HepG2 (cell line): ENCODE measurements around the gene STOM. TPM values are rescaled to one million over a fixed set of nuclear protein-coding genes. Genes with fewer than 3 reads are reported as not detected.

ENCODE experiments used
- ARNTL ChIP-seq: sonication (generic); formaldehyde crosslinking; IDR thresholded peaks from 2 replicates; pipeline ENCODE4 v1.4.0; 2020; ENCODE audit warnings: mild to moderate bottlenecking, missing genetic modification reagents
- FOXJ3 ChIP-seq: sonication (generic); formaldehyde crosslinking; IDR thresholded peaks from 2 replicates; pipeline ENCODE4 v1.4.0; 2020; ENCODE audit warnings: missing genetic modification reagents, mild to moderate bottlenecking, borderline replicate concordance
- GPBP1L1 ChIP-seq: sonication (generic); formaldehyde crosslinking; IDR thresholded peaks from 2 replicates; pipeline ENCODE4 v1.5.0; 2020; ENCODE audit warnings: mild to moderate bottlenecking, missing genetic modification reagents
- ISX ChIP-seq: sonication (generic); formaldehyde crosslinking; conservative IDR thresholded peaks from 2 replicates; pipeline ENCODE4 v1.5.0; 2020; ENCODE audit warnings: missing genetic modification reagents
- NBN ChIP-seq: fragments of 450-650 bp; conservative IDR thresholded peaks from 2 replicates; pipeline ENCODE4 v1.6.1; 2017
- UBTF ChIP-seq: sonication (generic); formaldehyde crosslinking; IDR thresholded peaks from 2 replicates; pipeline ENCODE4 v1.4.0; 2020; ENCODE audit warnings: mild to moderate bottlenecking, missing genetic modification reagents
- ZBTB43 ChIP-seq: sonication (generic); formaldehyde crosslinking; conservative IDR thresholded peaks from 2 replicates; pipeline ENCODE4 v1.4.0; 2020; ENCODE audit warnings: missing genetic modification reagents
- ZNF142 ChIP-seq: sonication (generic); formaldehyde crosslinking; IDR thresholded peaks from 2 replicates; pipeline ENCODE4 v1.4.0; 2020; ENCODE audit warnings: missing genetic modification reagents
- ZNF18 ChIP-seq: sonication (generic); formaldehyde crosslinking; IDR thresholded peaks from 2 replicates; pipeline ENCODE4 v1.8.0; 2022; ENCODE audit warnings: mild to moderate bottlenecking, missing genetic modification reagents; ENCODE audit not compliant: insufficient replicate concordance
- ZNF883 ChIP-seq: sonication (generic); formaldehyde crosslinking; IDR thresholded peaks from 2 replicates; pipeline ENCODE4 v1.5.1; 2020; ENCODE audit warnings: mild to moderate bottlenecking, missing genetic modification reagents; ENCODE audit errors: not compliant biosample characterization
- polyA plus RNA-seq, 8 experiments: library from polyadenylated mRNA; depleted of rRNA in 3 of 8; stranded (reverse) in 7 of 8; unstranded in 1 of 8; fragments of >200 nt; fragmentation: Illumina TruSeq in 4 of 8; extraction: Trizol in 4 of 8; gene quantifications; 2 replicates each; pipeline versions ENCODE4 v1.2.1 to v1.2.3, GENCODE V29; 2011 to 2016; ENCODE audit warnings: low read depth in 4 of 8, missing spikeins in 1 of 8, mixed read lengths in 1 of 8; ENCODE audit not compliant: insufficient read depth in 1 of 8
- total RNA-seq, 5 experiments: library from RNA; depleted of rRNA; stranded (reverse); fragments of >200 nt; fragmentation: Illumina TruSeq; extraction: Trizol; gene quantifications; 2 replicates each; pipeline ENCODE4 v1.2.3, GENCODE V29; 2016; ENCODE audit warnings: low read depth in 1 of 5

Gene STOM
- total and polyA plus RNA-seq, 2 of the 13 experiments (the other 11 are each of a cell fraction or from before 2014, with no cell fraction given) = 43.6 to 165 TPM

GRCh38 chr9:121372239-121373010 lies 2.4 kb upstream of the STOM start (continued):
- TF ChIP-seq UBTF = 0 out of 2 replicates have a peak, but pooled peaks have one; percentile 14
- TF ChIP-seq ZNF142 (CRISPR knock-in tag) = 0 out of 2 replicates have a peak, but pooled peaks have one; percentile 24
- no peak for TF ChIP-seq GPBP1L1 (CRISPR knock-in tag)
- no peak for TF ChIP-seq NBN
- peak; percentile 83 for TF ChIP-seq ZBTB43 (CRISPR knock-in tag)
- no peak for TF ChIP-seq ZNF883 (CRISPR knock-in tag)
- TF ChIP-seq ISX = 0 out of 2 replicates have a peak, but pooled peaks have one; percentile 66
- no peak for TF ChIP-seq ZNF18 (CRISPR knock-in tag)
- TF ChIP-seq ARNTL (CRISPR knock-in tag) = peak; percentile 39; the same call in 1 of the 2 replicates
- peak; percentile 83; the same call in 1 of the 2 replicates for TF ChIP-seq FOXJ3 (CRISPR knock-in tag)
- TF ChIP-seq, all 625 proteins: peak for 172
